ENCODE measurements around the gene ZSWIM8.

ZSWIM8 gene

GRCh38 chr10:73840403-73841060, 55.1 kb downstream of the ZSWIM8 start:
- no peak for DNase-seq (ENCODE audit: low read depth in 3 of 3, low spot score in 1 of 3)

GRCh38 chr10:73841061-73841421, 55.6 kb downstream of the ZSWIM8 start:
- DNase-seq (ENCODE audit: low read depth in 3 of 3, low spot score in 1 of 3) = no peak

GRCh38 chr10:73841526-73842285, 56.3 kb downstream of the ZSWIM8 start:
- no peak for DNase-seq (ENCODE audit: low read depth in 3 of 3, low spot score in 1 of 3)

GRCh38 chr10:73842349-73842748, 56.9 kb downstream of the ZSWIM8 start:
- DNase-seq (ENCODE audit: low read depth in 3 of 3, low spot score in 1 of 3) = no peak

GRCh38 chr10:73843261-73843660, 57.9 kb downstream of the ZSWIM8 start:
- DNase-seq (ENCODE audit: low read depth in 3 of 3, low spot score in 1 of 3) = no peak

GRCh38 chr10:73847031-73847430, 61.6 kb downstream of the ZSWIM8 start:
- DNase-seq (ENCODE audit: low read depth in 3 of 3, low spot score in 1 of 3) = no peak

GRCh38 chr10:73848821-73849489, 63.5 kb downstream of the ZSWIM8 start:
- peak; percentile 75 to 93 (median 81) for DNase-seq (ENCODE audit: low read depth in 3 of 3, low spot score in 1 of 3)

- no peak for DNase-seq (ENCODE audit: low read depth in 3 of 3, low spot score in 1 of 3)
Observed at GRCh38 chr10:73850211-73850610, 64.8 kb downstream of the ZSWIM8 start.

- DNase-seq (ENCODE audit: low read depth in 3 of 3, low spot score in 1 of 3) = no peak
Observed at GRCh38 chr10:73850863-73851461, 65.6 kb downstream of the ZSWIM8 start.
